CD14-positive monocyte (primary cell): ENCODE data around the gene GAP43. TPM values are rescaled to one million over a fixed set of nuclear protein-coding genes. Genes with fewer than 3 reads are reported as not detected.

Experiments
- DNase-seq, 3 donors: peaks; one replicate each; pipeline ENCODE4 v3.0.0-alpha.2; 2011 to 2022
- H2AFZ ChIP-seq: 2 replicates; pipeline ENCODE4 v1.6.0; 2012; ENCODE audit warnings: mild to moderate bottlenecking, low read depth, low read length, inconsistent platforms; ENCODE audit not compliant: insufficient read depth, poor library complexity, severe bottlenecking
- H3K27ac ChIP-seq, 2 donors: 1 replicate in 1 of 2; 2 replicates in 1 of 2; pipeline ENCODE4 v1.5.1; 2012 to 2013; ENCODE audit warnings: low read length in 2 of 2, control low read depth in 1 of 2, inconsistent platforms in 1 of 2, low read depth in 1 of 2, mild to moderate bottlenecking in 1 of 2
- H3K27me3 ChIP-seq, 2 donors: one replicate each; pipeline versions ENCODE4 v1.6.0 to v1.6.1; 2011 to 2013; ENCODE audit warnings: low read length in 2 of 2; ENCODE audit not compliant: control insufficient read depth in 2 of 2, insufficient read depth in 2 of 2
- H3K36me3 ChIP-seq, 2 donors: replicated peaks in 1 of 2; 1 replicate in 1 of 2; 2 replicates in 1 of 2; pipeline versions ENCODE4 v1.5.1 to v1.6.1; 2012 to 2013; ENCODE audit warnings: low read length in 2 of 2, control low read depth in 1 of 2, inconsistent platforms in 1 of 2, mild to moderate bottlenecking in 1 of 2; ENCODE audit not compliant: insufficient read depth in 2 of 2, control insufficient read depth in 1 of 2
- H3K4me1 ChIP-seq, 2 donors: 1 replicate in 1 of 2; 2 replicates in 1 of 2; pipeline versions ENCODE4 v1.5.1 to v1.6.1; 2012 to 2013; ENCODE audit warnings: low read length in 2 of 2, control low read depth in 1 of 2, inconsistent platforms in 1 of 2, mild to moderate bottlenecking in 1 of 2, moderate library complexity in 1 of 2; ENCODE audit not compliant: insufficient read depth in 2 of 2, control insufficient read depth in 1 of 2
- H3K4me2 ChIP-seq: replicated peaks from 2 replicates; pipeline ENCODE3; 2012; ENCODE audit warnings: low read length, moderate library complexity, mild to moderate bottlenecking; ENCODE audit not compliant: poor library complexity, severe bottlenecking; ENCODE audit errors: extremely low read depth
- H3K4me3 ChIP-seq, 3 experiments: fragments of 200-600 bp in 1 of 3; sonication (generic) in 1 of 3; replicated peaks in 1 of 3; 1 replicate in 2 of 3; 2 replicates in 1 of 3; pipeline ENCODE4 v1.5.1; 2011 to 2013; ENCODE audit warnings: low read length in 3 of 3, mild to moderate bottlenecking in 3 of 3, control low read depth in 2 of 3, low read depth in 2 of 3, inconsistent platforms in 1 of 3, moderate library complexity in 1 of 3
- H3K79me2 ChIP-seq: 2 replicates; pipeline ENCODE4 v1.6.0; 2012; ENCODE audit warnings: mild to moderate bottlenecking, control low read depth, inconsistent platforms, low read length, moderate library complexity; ENCODE audit not compliant: insufficient read depth
- H3K9ac ChIP-seq: 2 replicates; pipeline ENCODE4 v1.6.0; 2017; ENCODE audit warnings: low read length, mild to moderate bottlenecking; ENCODE audit not compliant: insufficient read depth, poor library complexity, severe bottlenecking
- H3K9me3 ChIP-seq, 2 donors: replicated peaks in 1 of 2; 1 replicate in 1 of 2; 2 replicates in 1 of 2; pipeline versions ENCODE4 v1.5.1 to v1.6.1; 2012 to 2013; ENCODE audit warnings: low read length in 2 of 2, control low read depth in 1 of 2; ENCODE audit not compliant: control insufficient read depth in 1 of 2, insufficient read depth in 1 of 2
- H4K20me1 ChIP-seq: 2 replicates; pipeline ENCODE4 v1.6.0; 2012; ENCODE audit warnings: mild to moderate bottlenecking, low read length, control low read depth, moderate library complexity; ENCODE audit not compliant: insufficient read depth
- H3K27ac Mint-ChIP-seq, 7 donors: one replicate each; pipeline ENCODE4 v1.8.0; 2020; ENCODE audit warnings: mild to moderate bottlenecking in 7 of 7, mixed read lengths in 7 of 7, moderate library complexity in 6 of 7, inconsistent platforms in 2 of 7
- H3K27me3 Mint-ChIP-seq, 3 donors: one replicate each; pipeline ENCODE4 v1.8.0; 2021 to 2022; ENCODE audit warnings: low read depth in 3 of 3, mild to moderate bottlenecking in 3 of 3, mixed read lengths in 3 of 3, moderate library complexity in 3 of 3, inconsistent platforms in 1 of 3
- H3K36me3 Mint-ChIP-seq, 2 donors: one replicate each; pipeline ENCODE4 v1.8.0; 2020; ENCODE audit warnings: mixed read lengths in 2 of 2, inconsistent platforms in 1 of 2, mild to moderate bottlenecking in 1 of 2
- H3K4me1 Mint-ChIP-seq: one replicate; pipeline ENCODE4 v1.8.0; 2020; ENCODE audit warnings: mild to moderate bottlenecking, mixed read lengths
- H3K4me3 Mint-ChIP-seq, 2 donors: one replicate each; pipeline ENCODE4 v1.8.0; 2020; ENCODE audit warnings: mild to moderate bottlenecking in 2 of 2, mixed read lengths in 2 of 2, moderate library complexity in 1 of 2
- H3K9me3 Mint-ChIP-seq, 7 donors: one replicate each; pipeline ENCODE4 v1.8.0; 2020 to 2022; ENCODE audit warnings: mixed read lengths in 7 of 7, mild to moderate bottlenecking in 6 of 7, moderate library complexity in 6 of 7, inconsistent platforms in 2 of 7
- CTCF ChIP-seq: fragments of 200-600 bp; IDR thresholded peaks from one replicate; pipeline ENCODE4 v1.8.0; 2022; ENCODE audit warnings: antibody characterized with exemption, mild to moderate bottlenecking
- WGBS: methylation state at CpG from one replicate; pipeline ENCODE4 v1.1.5; 2013; ENCODE audit warnings: missing lambda C conversion rate; ENCODE audit not compliant: insufficient coverage; 5-methylcytosine and 5-hydroxymethylcytosine counted together
- intact Hi-C, 2 donors: fragments of 100-400 bp; cut with micrococcal nuclease; formaldehyde crosslinking; loops; one replicate each; pipeline versions ENCODE4 v1.15.0 to v1.15.1; 2023
- polyA plus RNA-seq, 3 donors: library from polyadenylated mRNA; depleted of rRNA in 1 of 3; unstranded in 2 of 3; stranded (reverse) in 1 of 3; fragments of 300-500 nt in 2 of 3; fragments of >200 nt in 1 of 3; fragmentation: Illumina TruSeq in 2 of 3; gene quantifications; 1 replicate in 2 of 3; 2 replicates in 1 of 3; pipeline ENCODE4 v1.2.3, GENCODE V29; 2012 to 2021

GAP43 gene
- polyA plus RNA-seq, 3 donors: not detected

GRCh38 chr3:115706311-115706829 is 83.1 kb downstream of the GAP43 start:
- Histone ChIP-seq H3K4me2 (no peak overlapping the region), H3K4me3 (no peak overlapping the region), H3K36me3 (no peaks in the 10 kb centered on the region), H3K79me2 (no peaks in the 10 kb centered on the region), H2AFZ (no peak overlapping the region), H3K27me3 (no peaks in the 10 kb centered on the region), H3K27ac (no peak overlapping the region), H3K9me3 (no peaks in the 10 kb centered on the region), H4K20me1 (no peaks in the 10 kb centered on the region), H3K4me1 (no peaks in the 10 kb centered on the region), H3K9ac (no peak overlapping the region)
- Mint-ChIP-seq H3K4me1 (no peaks in the 10 kb centered on the region), H3K27ac (no peak overlapping the region), H3K36me3 (no peaks in the 10 kb centered on the region), H3K27me3 (peaks cover 2 to 7% (median 3%) of the 10 kb centered on the region in 3 donors), H3K9me3 (no peaks in the 10 kb centered on the region), H3K4me3 (no peak overlapping the region)
- DNase-seq: no peak
- no peak for TF ChIP-seq CTCF
- intact Hi-C loops: no loop called here
- WGBS: 100% methylated on average over 2 of the region's 3 CpGs

GRCh38 chr3:115708540-115708939 is 85.2 kb downstream of the GAP43 start:
- Histone ChIP-seq H3K27me3 (no peaks in the 10 kb centered on the region), H3K4me2 (no peak overlapping the region), H3K36me3 (no peaks in the 10 kb centered on the region), H3K79me2 (no peaks in the 10 kb centered on the region), H2AFZ (no peak overlapping the region), H3K4me3 (no peak overlapping the region), H3K9ac (no peak overlapping the region), H4K20me1 (no peaks in the 10 kb centered on the region), H3K9me3 (no peaks in the 10 kb centered on the region), H3K4me1 (no peaks in the 10 kb centered on the region), H3K27ac (no peak overlapping the region)
- H3K27me3 Mint-ChIP-seq: peaks cover 2 to 11% (median 3%) of the 10 kb centered on the region in 3 donors
- H3K36me3 Mint-ChIP-seq: no peaks in the 10 kb centered on the region
- intact Hi-C loops: no loop called here
- no CpG with 5 or more reads among the region's 2 CpGs for WGBS
- H3K4me3 Mint-ChIP-seq: no peak overlapping the region
- no peak overlapping the region for H3K27ac Mint-ChIP-seq
- H3K4me1 Mint-ChIP-seq: no peaks in the 10 kb centered on the region
- DNase-seq: no peak
- TF ChIP-seq CTCF: no peak
- H3K9me3 Mint-ChIP-seq: no peaks in the 10 kb centered on the region
